OCI-LY3 (cell line): ENCODE measurements around the gene EYA4.

ENCODE experiments used
- H2AFZ ChIP-seq: fragments of 200-600, 300-600 bp; shearing (Covaris generic); 2 replicates; pipeline ENCODE4 v1.6.0; 2014; ENCODE audit warnings: antibody characterized with exemption, low read depth, low read length
- H3K27ac ChIP-seq: fragments of 200-600, 300-600 bp; sonication (generic); 2 replicates; pipeline ENCODE4 v1.5.1; 2014; ENCODE audit warnings: mild to moderate bottlenecking, low read length, moderate library complexity, mixed read lengths
- H3K27me3 ChIP-seq: fragments of 200-600, 300-600 bp; sonication (generic); 2 replicates; pipeline ENCODE4 v1.6.1; 2014; ENCODE audit warnings: low read depth, low read length, mixed read lengths
- H3K36me3 ChIP-seq: fragments of 200-600, 300-600 bp; sonication (generic); replicated peaks from 2 replicates; pipeline ENCODE3; 2014; ENCODE audit warnings: low read depth, low read length, mixed read lengths
- H3K4me1 ChIP-seq: fragments of 300-600, 200-600 bp; sonication (generic); 2 replicates; pipeline ENCODE4 v1.6.1; 2014; ENCODE audit warnings: low read length, mixed read lengths
- H3K4me2 ChIP-seq: fragments of 200-600, 300-600 bp; sonication (generic); 2 replicates; pipeline ENCODE4 v1.6.1; 2014; ENCODE audit warnings: low read length, mixed read lengths
- H3K4me3 ChIP-seq: fragments of 300-600, 200-600 bp; sonication (generic); 2 replicates; pipeline ENCODE4 v1.5.1; 2014; ENCODE audit warnings: antibody characterized with exemption, mild to moderate bottlenecking, low read length, moderate library complexity
- H3K79me2 ChIP-seq: fragments of 300-600, 200-600 bp; shearing (Covaris generic); 2 replicates; pipeline ENCODE4 v1.6.1; 2014; ENCODE audit warnings: mild to moderate bottlenecking, low read length, mixed read lengths
- H3K9ac ChIP-seq: fragments of 300-600, 200-600 bp; shearing (Covaris generic); 2 replicates; pipeline ENCODE4 v1.6.0; 2014; ENCODE audit warnings: mild to moderate bottlenecking, low read length, moderate library complexity
- H3K9me3 ChIP-seq: fragments of 200-600, 300-600 bp; shearing (Covaris generic); 2 replicates; pipeline ENCODE4 v1.6.1; 2014; ENCODE audit warnings: low read length, mixed read lengths; ENCODE audit not compliant: insufficient read depth
- H4K20me1 ChIP-seq: fragments of 200-600, 300-600 bp; sonication (generic); 2 replicates; pipeline ENCODE4 v1.6.1; 2016; ENCODE audit warnings: low read length, mixed read lengths; ENCODE audit not compliant: insufficient read depth
- CTCF ChIP-seq: fragments of 200-600, 300-600 bp; sonication (generic); IDR thresholded peaks from 2 replicates; pipeline ENCODE4 v1.5.1; 2014; ENCODE audit warnings: antibody characterized with exemption, low read length, low read depth
- EZH2phosphoT487 ChIP-seq: fragments of 200-600 bp; shearing (Covaris generic); IDR thresholded peaks from 2 replicates; pipeline ENCODE4 v1.6.1; 2018; ENCODE audit warnings: antibody characterized with exemption, mixed run types, low read depth

EYA4 gene

GRCh38 chr6:133353061-133353460 is 111.9 kb downstream of the EYA4 start:
- Histone ChIP-seq H3K36me3 (no peaks in the 10 kb centered on the region), H3K9ac (no peak overlapping the region), H3K27me3 (no peaks in the 10 kb centered on the region), H3K27ac (no peak overlapping the region), H2AFZ (no peak overlapping the region), H3K9me3 (no peaks in the 10 kb centered on the region), H4K20me1 (no peaks in the 10 kb centered on the region), H3K4me3 (no peak overlapping the region), H3K4me1 (no peaks in the 10 kb centered on the region), H3K79me2 (no peaks in the 10 kb centered on the region), H3K4me2 (no peak overlapping the region)
- no peak for TF ChIP-seq EZH2phosphoT487
- TF ChIP-seq CTCF: no peak

GRCh38 chr6:133355922-133356321 is 114.8 kb downstream of the EYA4 start:
- Histone ChIP-seq H3K36me3 (no peaks in the 10 kb centered on the region), H3K4me2 (no peak overlapping the region), H3K27me3 (no peaks in the 10 kb centered on the region), H2AFZ (no peak overlapping the region), H3K4me1 (no peaks in the 10 kb centered on the region), H3K27ac (no peak overlapping the region), H3K4me3 (no peak overlapping the region), H3K9me3 (no peaks in the 10 kb centered on the region), H3K9ac (no peak overlapping the region), H3K79me2 (no peaks in the 10 kb centered on the region), H4K20me1 (no peaks in the 10 kb centered on the region)
- no peak for TF ChIP-seq EZH2phosphoT487
- no peak for TF ChIP-seq CTCF

GRCh38 chr6:133358574-133359150 is 117.5 kb downstream of the EYA4 start:
- Histone ChIP-seq H4K20me1 (no peaks in the 10 kb centered on the region), H2AFZ (no peak overlapping the region), H3K9ac (no peak overlapping the region), H3K27me3 (no peaks in the 10 kb centered on the region), H3K4me3 (no peak overlapping the region), H3K79me2 (no peaks in the 10 kb centered on the region), H3K4me1 (no peaks in the 10 kb centered on the region), H3K27ac (no peak overlapping the region), H3K4me2 (no peak overlapping the region), H3K36me3 (no peaks in the 10 kb centered on the region), H3K9me3 (no peaks in the 10 kb centered on the region)
- TF ChIP-seq EZH2phosphoT487 (no peak), CTCF (no peak)

- no peak overlapping the region for H2AFZ ChIP-seq
- H3K9ac ChIP-seq: no peak overlapping the region
- H3K36me3 ChIP-seq: no peaks in the 10 kb centered on the region
Measured at GRCh38 chr6:133359256-133359655, 118.1 kb downstream of the EYA4 start.

More at GRCh38 chr6:133359256-133359655, 118.1 kb downstream of the EYA4 start:
- H3K79me2 ChIP-seq: no peaks in the 10 kb centered on the region
- TF ChIP-seq CTCF (no peak), EZH2phosphoT487 (no peak)
- no peak overlapping the region for H3K27ac ChIP-seq
- no peak overlapping the region for H3K4me3 ChIP-seq
- no peaks in the 10 kb centered on the region for H4K20me1 ChIP-seq
- no peaks in the 10 kb centered on the region for H3K4me1 ChIP-seq
- H3K27me3 ChIP-seq: no peaks in the 10 kb centered on the region
- H3K9me3 ChIP-seq: no peaks in the 10 kb centered on the region
- H3K4me2 ChIP-seq: no peak overlapping the region
